Mesendoderm (in vitro differentiated cells): ENCODE data around the gene FXYD1.

Source experiments
- DNase-seq: peaks from one replicate; pipeline ENCODE4 v3.0.0; 2013
- H2AK5ac ChIP-seq: 2 replicates; pipeline ENCODE4 v1.6.1; 2013; ENCODE audit warnings: low read length, inconsistent platforms
- H2BK120ac ChIP-seq: 2 replicates; pipeline ENCODE4 v1.6.1; 2013; ENCODE audit warnings: low read depth, mild to moderate bottlenecking, low read length, moderate library complexity, mixed read lengths
- H2BK15ac ChIP-seq: replicated peaks from 2 replicates; pipeline ENCODE4 v1.6.1; 2013; ENCODE audit warnings: low read depth, mild to moderate bottlenecking, moderate library complexity
- H2BK5ac ChIP-seq: 2 replicates; pipeline ENCODE4 v1.6.1; 2013; ENCODE audit warnings: low read length, inconsistent platforms
- H3K18ac ChIP-seq: 2 replicates; pipeline ENCODE4 v1.6.1; 2013; ENCODE audit warnings: mild to moderate bottlenecking, low read length, mixed read lengths
- H3K23ac ChIP-seq: one replicate; pipeline ENCODE4 v1.6.1; 2013; ENCODE audit warnings: low read length
- H3K27ac ChIP-seq: 2 replicates; pipeline ENCODE4 v1.5.1; 2013; ENCODE audit warnings: low read depth, mild to moderate bottlenecking, inconsistent platforms, low read length, moderate library complexity
- H3K27me3 ChIP-seq: 2 replicates; pipeline ENCODE4 v1.6.1; 2013; ENCODE audit warnings: low read length, control low read depth, mild to moderate bottlenecking, inconsistent platforms; ENCODE audit not compliant: insufficient read depth, poor library complexity
- H3K36me3 ChIP-seq: 2 replicates; pipeline ENCODE4 v1.6.1; 2013; ENCODE audit warnings: low read length, inconsistent platforms; ENCODE audit not compliant: control insufficient read depth, insufficient read depth
- H3K4ac ChIP-seq: one replicate; pipeline ENCODE4 v1.6.1; 2013; ENCODE audit warnings: low read depth, mild to moderate bottlenecking, low read length, moderate library complexity
- H3K4me1 ChIP-seq: 2 replicates; pipeline ENCODE4 v1.6.1; 2013; ENCODE audit warnings: low read depth, low read length, inconsistent platforms; ENCODE audit not compliant: control insufficient read depth
- H3K4me2 ChIP-seq: 2 replicates; pipeline ENCODE4 v1.6.1; 2013; ENCODE audit warnings: low read length
- H3K4me3 ChIP-seq: 2 replicates; pipeline ENCODE4 v1.5.1; 2013; ENCODE audit warnings: mild to moderate bottlenecking, low read length
- H3K56ac ChIP-seq: one replicate; pipeline ENCODE4 v1.6.1; 2013; ENCODE audit warnings: low read length
- H3K79me1 ChIP-seq: 2 replicates; pipeline ENCODE4 v1.6.1; 2013; ENCODE audit warnings: low read length, inconsistent platforms
- H3K79me2 ChIP-seq: 2 replicates; pipeline ENCODE4 v1.6.1; 2013; ENCODE audit warnings: mild to moderate bottlenecking, low read length; ENCODE audit not compliant: control insufficient read depth, insufficient read depth
- H3K9ac ChIP-seq: 2 replicates; pipeline ENCODE4 v1.6.1; 2013; ENCODE audit warnings: low read length, inconsistent platforms
- H4K5ac ChIP-seq: one replicate; pipeline ENCODE4 v1.6.1; 2013; ENCODE audit warnings: low read length
- H4K8ac ChIP-seq: one replicate; pipeline ENCODE4 v1.6.1; 2013; ENCODE audit warnings: low read depth, mild to moderate bottlenecking, control low read depth, low read length, moderate library complexity
- WGBS: extraction: QIAGEN DNeasy Blood & Tissue Kit; methylation state at CpG from one replicate; pipeline ENCODE4 v1.1.7; 2013; ENCODE audit warnings: low lambda C conversion rate, missing lambda C conversion rate; ENCODE audit not compliant: insufficient coverage; ENCODE audit errors: extremely low coverage; 5-methylcytosine and 5-hydroxymethylcytosine counted together

FXYD1 gene

GRCh38 chr19:35161434-35161743 lies 22.8 kb downstream of the FXYD1 start:
- no peak for DNase-seq

GRCh38 chr19:35162471-35163326 lies 24.1 kb downstream of the FXYD1 start:
- H3K4me3 ChIP-seq, result no peak overlapping the region
- H2BK15ac ChIP-seq, result no peak overlapping the region
- H3K9ac ChIP-seq, result no peak overlapping the region
- H3K4me1 ChIP-seq, result no peaks in the 10 kb centered on the region
- peak; percentile 84 for DNase-seq
- H3K4me2 ChIP-seq, result no peak overlapping the region
- H3K27ac ChIP-seq, result no peak overlapping the region
- H2BK120ac ChIP-seq, result no peak overlapping the region
- WGBS, result no CpG with 5 or more reads among the region's 6 CpGs
- no peaks in the 10 kb centered on the region for H3K79me2 ChIP-seq
- H2AK5ac ChIP-seq, result no peak overlapping the region
- no peak overlapping the region for H4K8ac ChIP-seq
- H3K27me3 ChIP-seq, result no peaks in the 10 kb centered on the region
- no peaks in the 10 kb centered on the region for H3K79me1 ChIP-seq
- H4K5ac ChIP-seq, result no peak overlapping the region
- H3K36me3 ChIP-seq, result peaks cover 9% of the 10 kb centered on the region
- no peak overlapping the region for H3K56ac ChIP-seq
- H3K4ac ChIP-seq, result no peak overlapping the region
- H2BK5ac ChIP-seq, result no peak overlapping the region
- H3K23ac ChIP-seq, result no peak overlapping the region
- H3K18ac ChIP-seq, result no peak overlapping the region

More at GRCh38 chr19:35161434-35161743, 22.8 kb downstream of the FXYD1 start:
- no peak overlapping the region for H4K5ac ChIP-seq
- H3K23ac ChIP-seq, result no peak overlapping the region
- H3K79me2 ChIP-seq, result no peaks in the 10 kb centered on the region
- peaks cover 9% of the 10 kb centered on the region for H3K36me3 ChIP-seq
- no peak overlapping the region for H2AK5ac ChIP-seq
- H3K9ac ChIP-seq, result no peak overlapping the region
- WGBS, result no CpG with 5 or more reads among the region's 2 CpGs
- no peak overlapping the region for H2BK5ac ChIP-seq
- no peak overlapping the region for H3K4ac ChIP-seq
- no peak overlapping the region for H3K27ac ChIP-seq
- no peak overlapping the region for H2BK15ac ChIP-seq
- no peaks in the 10 kb centered on the region for H3K79me1 ChIP-seq
- H3K4me3 ChIP-seq, result no peak overlapping the region
- no peaks in the 10 kb centered on the region for H3K27me3 ChIP-seq
- H2BK120ac ChIP-seq, result no peak overlapping the region
- H3K4me1 ChIP-seq, result no peaks in the 10 kb centered on the region
- no peak overlapping the region for H3K56ac ChIP-seq
- H3K4me2 ChIP-seq, result no peak overlapping the region
- H3K18ac ChIP-seq, result no peak overlapping the region
- no peak overlapping the region for H4K8ac ChIP-seq

- DNase-seq, result no peak
- Histone ChIP-seq H3K79me1 (no peaks in the 10 kb centered on the region), H3K18ac (no peak overlapping the region), H3K27ac (no peak overlapping the region), H2BK15ac (no peak overlapping the region), H3K9ac (no peak overlapping the region), H2BK120ac (no peak overlapping the region), H3K36me3 (peaks cover 9% of the 10 kb centered on the region), H3K56ac (no peak overlapping the region), H2AK5ac (no peak overlapping the region), H3K4me2 (no peak overlapping the region), H3K4me1 (no peaks in the 10 kb centered on the region), H3K23ac (no peak overlapping the region), H3K79me2 (no peaks in the 10 kb centered on the region), H4K8ac (no peak overlapping the region), H3K4me3 (no peak overlapping the region), H3K4ac (no peak overlapping the region), H4K5ac (no peak overlapping the region), H3K27me3 (no peaks in the 10 kb centered on the region), H2BK5ac (no peak overlapping the region)
- WGBS, result no CpG with 5 or more reads among the region's 2 CpGs
Measured at GRCh38 chr19:35164418-35164817, 25.8 kb downstream of the FXYD1 start.

- H2BK5ac ChIP-seq, result no peak overlapping the region
- no peak overlapping the region for H3K18ac ChIP-seq
- H2BK15ac ChIP-seq, result no peak overlapping the region
- H4K8ac ChIP-seq, result no peak overlapping the region
- H3K27ac ChIP-seq, result no peak overlapping the region
- no peak overlapping the region for H2AK5ac ChIP-seq
- H3K9ac ChIP-seq, result no peak overlapping the region
- H3K56ac ChIP-seq, result no peak overlapping the region
- H2BK120ac ChIP-seq, result no peak overlapping the region
- peaks cover 9% of the 10 kb centered on the region for H3K36me3 ChIP-seq
- H3K27me3 ChIP-seq, result no peaks in the 10 kb centered on the region
- no peaks in the 10 kb centered on the region for H3K79me2 ChIP-seq
- no peak for DNase-seq
- no peak overlapping the region for H3K4ac ChIP-seq
- no peaks in the 10 kb centered on the region for H3K79me1 ChIP-seq
- no peak overlapping the region for H3K23ac ChIP-seq
- H3K4me3 ChIP-seq, result no peak overlapping the region
- H3K4me2 ChIP-seq, result no peak overlapping the region
- no peaks in the 10 kb centered on the region for H3K4me1 ChIP-seq
- no CpG with 5 or more reads among the region's 5 CpGs for WGBS
- H4K5ac ChIP-seq, result no peak overlapping the region
Measured at GRCh38 chr19:35165200-35166058, 26.8 kb downstream of the FXYD1 start.

- peaks cover 8% of the 10 kb centered on the region for H3K36me3 ChIP-seq
- no peak overlapping the region for H4K8ac ChIP-seq
- no peaks in the 10 kb centered on the region for H3K4me1 ChIP-seq
- H3K4ac ChIP-seq, result no peak overlapping the region
- H3K79me2 ChIP-seq, result no peaks in the 10 kb centered on the region
- no CpG with 5 or more reads among the region's 7 CpGs for WGBS
- no peaks in the 10 kb centered on the region for H3K27me3 ChIP-seq
- no peak overlapping the region for H2BK120ac ChIP-seq
- no peak overlapping the region for H2AK5ac ChIP-seq
- no peak overlapping the region for H3K18ac ChIP-seq
- H3K79me1 ChIP-seq, result no peaks in the 10 kb centered on the region
- H3K23ac ChIP-seq, result no peak overlapping the region
- no peak overlapping the region for H3K56ac ChIP-seq
- H3K27ac ChIP-seq, result no peak overlapping the region
- H2BK5ac ChIP-seq, result no peak overlapping the region
- no peak for DNase-seq
- no peak overlapping the region for H3K9ac ChIP-seq
- H3K4me2 ChIP-seq, result no peak overlapping the region
- H3K4me3 ChIP-seq, result no peak overlapping the region
- H2BK15ac ChIP-seq, result no peak overlapping the region
- no peak overlapping the region for H4K5ac ChIP-seq
Measured at GRCh38 chr19:35166100-35167063, 27.8 kb downstream of the FXYD1 start.
